Daoy (cell line): ENCODE measurements around the gene ARL15. TPM values are rescaled to one million over a fixed set of nuclear protein-coding genes. Genes with fewer than 3 reads are reported as not detected.
A peak's percentile ranks its signal among the peaks of the same experiment; 100 is the strongest.

ENCODE experiments used
- DNase-seq: peaks from one replicate; pipeline ENCODE4 v3.0.0-alpha.2; 2015; ENCODE audit warnings: low read depth
- total RNA-seq: library from RNA; depleted of rRNA; stranded (reverse); fragments of >200 nt; shearing (Covaris generic); gene quantifications from 2 replicates; pipeline ENCODE4 v1.2.3, GENCODE V29; 2014

Gene ARL15
- total RNA-seq, 1 experiment from 2014 or later: 5.9 TPM

- DNase-seq: peak; percentile 23
Observed at GRCh38 chr5:54159153-54159892, 151.1 kb downstream of the ARL15 start.

- no peak for DNase-seq
Observed at GRCh38 chr5:54156577-54156976, 153.8 kb downstream of the ARL15 start.

GRCh38 chr5:54150841-54151240 lies 159.5 kb downstream of the ARL15 start:
- no peak for DNase-seq

GRCh38 chr5:54148858-54149257 lies 161.5 kb downstream of the ARL15 start:
- DNase-seq: no peak

- DNase-seq: no peak
Observed at GRCh38 chr5:54148067-54148845, 162.1 kb downstream of the ARL15 start.

- DNase-seq: no peak
Observed at GRCh38 chr5:54146916-54147315, 163.5 kb downstream of the ARL15 start.

- no peak for DNase-seq
Observed at GRCh38 chr5:54146390-54146789, 164.0 kb downstream of the ARL15 start.

- no peak for DNase-seq
Observed at GRCh38 chr5:54140247-54140840, 170.0 kb downstream of the ARL15 start.

- DNase-seq: no peak
Observed at GRCh38 chr5:54136516-54137440, 173.6 kb downstream of the ARL15 start.

- no peak for DNase-seq
Observed at GRCh38 chr5:54135042-54135441, 175.3 kb downstream of the ARL15 start.

- no peak for DNase-seq
Observed at GRCh38 chr5:54133917-54134316, 176.5 kb downstream of the ARL15 start.

- no peak for DNase-seq
Observed at GRCh38 chr5:54120473-54120872, 189.9 kb downstream of the ARL15 start.

GRCh38 chr5:54117957-54118356 lies 192.4 kb downstream of the ARL15 start:
- no peak for DNase-seq

GRCh38 chr5:54115735-54116403 lies 194.5 kb downstream of the ARL15 start:
- DNase-seq: peak; percentile 17

GRCh38 chr5:54113060-54113459 lies 197.3 kb downstream of the ARL15 start:
- DNase-seq: no peak

- DNase-seq: no peak
Observed at GRCh38 chr5:54109626-54110330, 200.6 kb downstream of the ARL15 start.

GRCh38 chr5:54108136-54108535 lies 202.2 kb downstream of the ARL15 start:
- no peak for DNase-seq

GRCh38 chr5:54103871-54104270 lies 206.5 kb downstream of the ARL15 start:
- no peak for DNase-seq

- no peak for DNase-seq
Observed at GRCh38 chr5:54098267-54098666, 212.1 kb downstream of the ARL15 start.

GRCh38 chr5:54095969-54096368 lies 214.4 kb downstream of the ARL15 start:
- DNase-seq: no peak
